GM18951 (cell line): Measurements from ENCODE around the gene HNRNPUL1.
"Not testable (repeated sequence)": the region's sequence is repeated elsewhere in the genome, so short reads cannot be mapped to it uniquely, and the experiment has no call there.

Experiments used
- POLR2A ChIP-seq: IDR thresholded peaks from 4 replicates; pipeline ENCODE4 v1.6.1; 2011; ENCODE audit warnings: mild to moderate bottlenecking; ENCODE audit not compliant: insufficient read length, insufficient read depth; ENCODE audit errors: extremely low read depth
- in situ Hi-C: fragments of 300-500 bp; cut with MboI; formaldehyde crosslinking; loops from one replicate; pipeline ENCODE4 v1.12.0; 2022; ENCODE audit warnings: low sequenced_read_pairs, mixed read lengths, inconsistent platforms; ENCODE audit not compliant: unreplicated experiment

The HNRNPUL1 gene

DNA sequence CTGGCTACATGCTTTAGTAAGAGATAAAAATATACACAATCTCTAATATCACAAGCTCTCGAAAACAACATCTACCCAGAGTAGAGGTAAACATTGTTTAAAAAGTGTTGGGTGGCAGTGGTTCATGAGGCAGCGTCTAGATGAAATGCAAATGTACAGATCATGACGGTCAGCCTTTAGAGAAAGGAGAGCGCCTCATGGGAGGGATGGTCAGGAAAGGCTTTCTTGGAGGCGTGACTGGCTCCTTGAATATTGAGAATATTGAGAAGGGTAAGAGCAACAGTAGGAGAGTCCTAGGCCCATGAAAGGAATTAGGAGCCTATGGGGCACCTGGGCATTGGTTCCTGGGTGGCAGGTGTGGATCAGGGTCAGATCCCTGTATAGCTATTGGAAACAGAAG is 10.6 kb downstream of the HNRNPUL1 start:
- TF ChIP-seq POLR2A = no peak
- in situ Hi-C loops = no loop called here

GRCh38 chr19:41276231-41276630 is 12.1 kb downstream of the HNRNPUL1 start:
- in situ Hi-C loops = no loop called here
- no peak for TF ChIP-seq POLR2A

GRCh38 chr19:41278478-41278877 is 14.3 kb downstream of the HNRNPUL1 start:
- in situ Hi-C loops = no loop called here
- no peak for TF ChIP-seq POLR2A

- in situ Hi-C loops = no loop called here
- no peak for TF ChIP-seq POLR2A
Measured at GRCh38 chr19:41288673-41289530, 24.7 kb downstream of the HNRNPUL1 start.

- in situ Hi-C loops = not testable (repeated sequence)
Measured at GRCh38 chr19:41289814-41290213, 25.6 kb downstream of the HNRNPUL1 start.

DNA sequence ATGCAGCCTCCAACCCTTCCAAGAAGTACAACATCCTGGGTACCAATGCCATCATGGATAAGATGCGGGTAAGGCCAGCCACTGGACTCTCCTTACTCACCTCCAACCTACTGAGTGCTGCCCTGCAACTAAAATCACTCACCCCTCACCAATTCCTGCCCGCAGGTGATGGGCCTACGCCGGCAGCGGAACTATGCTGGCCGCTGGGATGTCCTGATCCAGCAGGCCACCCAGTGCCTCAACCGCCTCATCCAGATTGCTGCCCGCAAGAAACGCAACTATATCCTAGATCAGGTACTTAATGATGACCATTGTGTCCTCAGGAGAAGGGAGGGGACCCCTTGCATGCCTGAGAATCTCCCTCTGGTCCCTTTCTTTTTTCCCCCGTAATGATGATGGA is 30.2 kb downstream of the HNRNPUL1 start:
- in situ Hi-C loops = no loop called here
- TF ChIP-seq POLR2A = no peak

- TF ChIP-seq POLR2A = no peak
- in situ Hi-C loops = no loop called here
Measured at GRCh38 chr19:41295499-41295898, 31.3 kb downstream of the HNRNPUL1 start.

GRCh38 chr19:41296433-41296871 is 32.3 kb downstream of the HNRNPUL1 start:
- in situ Hi-C loops = no loop called here
- no peak for TF ChIP-seq POLR2A

DNA sequence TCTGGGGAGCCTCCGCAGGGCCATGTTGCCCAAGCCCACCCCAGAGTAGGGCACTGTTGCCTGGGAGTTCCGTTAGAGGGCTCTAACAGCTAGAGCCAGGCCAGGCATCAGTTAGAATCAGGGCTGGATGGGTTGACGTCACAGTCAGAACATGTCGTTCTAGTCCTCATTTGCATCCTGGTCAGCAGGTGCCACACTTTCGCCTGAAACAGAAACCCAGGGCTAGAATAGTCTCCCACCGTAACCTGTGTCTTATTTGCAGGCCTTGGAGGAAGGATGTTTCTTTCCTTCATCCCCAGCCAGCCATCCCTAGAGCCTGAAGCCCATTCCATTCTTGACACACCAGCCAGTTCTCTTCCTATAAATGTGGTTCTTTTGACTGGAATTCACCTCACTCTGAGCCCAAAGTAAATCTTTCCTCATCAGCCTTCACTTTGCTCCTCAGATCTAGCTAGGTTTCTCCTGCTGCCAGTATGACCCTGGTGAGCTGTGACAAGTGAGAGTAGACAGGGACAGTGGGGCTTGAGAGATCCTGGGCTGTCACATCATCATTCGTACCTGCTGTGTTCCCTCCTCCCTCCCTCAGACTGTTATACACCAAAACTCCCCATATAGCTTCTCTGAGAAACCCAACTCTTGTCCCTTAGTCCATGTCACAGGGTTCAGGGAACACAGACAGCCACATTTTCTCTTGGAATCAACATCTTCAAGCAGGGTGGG is 33.6 kb downstream of the HNRNPUL1 start:
- no peak for TF ChIP-seq POLR2A
- in situ Hi-C loops = no loop called here

DNA sequence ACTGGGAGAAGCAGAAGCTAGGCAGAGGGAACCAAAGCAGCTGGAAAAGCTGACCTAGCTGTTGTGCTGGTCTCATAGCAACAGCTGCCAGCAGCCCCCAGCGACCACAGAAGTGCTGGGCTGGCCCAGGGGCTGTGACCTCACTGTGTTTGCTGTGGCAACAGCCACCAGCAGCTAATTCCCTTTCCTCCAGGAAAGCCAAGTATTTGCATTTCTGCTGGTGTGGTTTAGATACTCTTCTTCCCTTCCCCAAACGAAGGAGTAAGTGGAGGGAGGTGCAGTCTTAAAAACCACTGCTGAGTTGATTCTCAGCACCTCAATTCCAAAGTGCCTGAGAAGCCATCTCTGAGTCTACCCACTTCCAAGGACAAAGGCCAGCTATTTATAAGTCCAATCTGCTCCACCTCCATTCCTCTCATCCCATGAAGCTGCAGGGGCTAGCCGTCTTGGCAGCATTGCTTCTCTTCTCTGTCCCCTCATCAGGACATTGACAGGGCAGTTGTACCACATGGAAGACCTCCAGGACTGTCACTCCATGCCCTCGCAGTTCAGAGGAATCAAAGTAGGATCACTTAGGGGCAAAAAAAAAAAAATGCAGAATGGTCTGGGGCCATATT is 34.3 kb downstream of the HNRNPUL1 start:
- in situ Hi-C loops = no loop called here
- TF ChIP-seq POLR2A = no peak

DNA sequence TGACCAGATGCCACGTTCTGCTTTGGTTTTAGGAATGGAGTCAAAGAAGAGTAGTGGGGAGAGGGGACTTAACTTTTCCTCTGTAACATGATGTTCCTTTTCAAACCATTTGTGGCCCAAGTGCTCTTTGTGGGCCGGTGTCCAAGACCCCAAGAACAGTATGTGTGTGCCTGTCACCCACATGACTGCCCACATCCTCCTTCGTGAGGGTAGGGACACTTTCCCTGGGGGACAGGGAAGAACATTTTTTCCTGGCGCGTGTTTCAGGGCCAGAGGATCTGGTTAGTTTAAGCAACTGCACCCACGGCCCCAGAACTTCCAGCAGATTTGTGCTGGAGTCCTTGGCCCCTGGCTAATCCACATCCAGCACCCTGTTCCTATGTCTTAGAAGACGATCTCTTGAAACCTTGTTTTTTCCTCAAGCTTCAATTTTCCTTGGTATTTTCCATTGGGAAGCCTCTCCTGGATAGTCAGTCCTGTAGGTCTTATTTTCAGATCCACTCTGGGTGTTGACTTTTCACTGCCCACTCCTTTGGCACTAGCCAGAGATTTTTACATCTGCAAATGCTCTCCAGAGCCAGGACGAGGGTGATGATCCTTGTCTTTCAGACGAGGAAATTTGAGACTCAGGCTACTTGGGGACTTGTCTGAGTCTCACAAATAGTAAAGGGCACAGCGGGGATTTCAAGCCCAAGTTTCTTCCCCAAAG is 35.0 kb downstream of the HNRNPUL1 start:
- TF ChIP-seq POLR2A = no peak
- in situ Hi-C loops = no loop called here

GRCh38 chr19:41299755-41300089 is 35.5 kb downstream of the HNRNPUL1 start:
- in situ Hi-C loops = no loop called here
- no peak for TF ChIP-seq POLR2A

DNA sequence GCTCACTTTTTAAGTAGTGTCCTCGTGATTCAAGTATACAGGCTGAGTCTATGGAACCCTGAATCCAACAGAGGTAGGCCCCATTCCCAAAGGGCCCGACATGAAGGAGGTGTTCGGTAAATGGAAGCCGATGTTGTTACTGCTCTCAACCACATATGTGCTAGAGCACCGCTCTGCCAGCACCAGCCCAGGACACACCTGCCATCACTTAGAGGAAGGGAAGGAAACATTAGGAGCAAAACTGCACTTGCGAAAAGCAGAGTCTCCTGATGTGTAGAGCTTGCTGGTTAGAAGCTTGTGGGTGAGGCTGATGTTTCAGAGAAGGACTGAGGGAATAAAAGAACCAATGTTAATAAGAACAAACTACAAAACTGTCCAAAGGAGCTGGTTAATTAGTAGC is 36.4 kb downstream of the HNRNPUL1 start:
- TF ChIP-seq POLR2A = no peak
- in situ Hi-C loops = no loop called here
